HT1080 (cell line): ENCODE measurements around the gene SEL1L. TPM values are rescaled to one million over a fixed set of nuclear protein-coding genes. Genes with fewer than 3 reads are reported as not detected.
"Not testable (repeated sequence)": the region's sequence is repeated elsewhere in the genome, so short reads cannot be mapped to it uniquely, and the experiment has no call there.

ENCODE experiments used
- DNase-seq: peaks from one replicate; pipeline ENCODE4 v3.0.0-alpha.2; 2015; ENCODE audit warnings: low read depth
- total RNA-seq: library from RNA; depleted of rRNA; stranded (reverse); fragments of >200 nt; shearing (Covaris generic); gene quantifications from 2 replicates; pipeline ENCODE4 v1.2.3, GENCODE V29; 2014

The SEL1L gene
- total RNA-seq, 1 experiment from 2014 or later, result 28.3 TPM

DNA sequence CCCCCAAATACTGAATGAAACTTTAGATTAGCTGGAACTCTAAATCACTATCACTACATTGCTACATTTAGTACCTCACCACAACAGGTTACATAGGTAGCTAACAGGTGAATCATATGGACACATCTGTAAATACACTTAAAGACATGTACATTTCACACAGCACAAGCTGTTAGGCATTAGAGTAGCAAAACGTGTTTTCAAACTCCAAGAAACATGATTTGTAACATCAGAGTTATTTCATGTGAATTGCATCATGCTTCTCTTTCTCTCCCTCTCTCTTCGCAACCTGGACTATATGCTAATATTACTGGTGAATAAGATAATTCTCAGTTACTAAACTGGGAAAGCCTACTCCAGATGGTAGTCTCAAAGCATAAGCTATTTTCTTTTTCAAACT lies 4.3 kb downstream of the SEL1L start:
- DNase-seq, result no peak

- no peak for DNase-seq
Measured at GRCh38 chr14:81525129-81525528, 8.5 kb downstream of the SEL1L start.

DNA sequence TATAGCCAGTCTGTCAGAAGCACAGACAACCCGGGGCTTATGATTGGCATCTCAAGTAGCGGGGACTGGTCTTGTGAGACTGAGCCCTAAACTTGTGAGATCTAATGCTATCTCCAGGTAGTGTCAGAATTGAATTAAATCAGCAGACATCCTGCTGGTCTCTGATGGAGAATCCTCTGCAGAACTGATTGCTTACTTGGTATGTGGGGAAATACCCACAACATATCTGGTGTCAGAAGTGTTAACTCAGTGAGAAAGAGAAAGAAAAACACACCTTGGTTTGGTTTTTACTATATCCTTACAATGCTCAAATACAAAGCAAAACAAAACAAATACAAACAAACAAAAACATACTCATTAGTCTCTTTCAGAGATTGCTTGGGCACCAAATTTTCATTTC lies 10.0 kb downstream of the SEL1L start:
- no peak for DNase-seq

GRCh38 chr14:81523016-81523415 lies 10.6 kb downstream of the SEL1L start:
- DNase-seq, result no peak

GRCh38 chr14:81521356-81521755 lies 12.3 kb downstream of the SEL1L start:
- no peak for DNase-seq

DNA sequence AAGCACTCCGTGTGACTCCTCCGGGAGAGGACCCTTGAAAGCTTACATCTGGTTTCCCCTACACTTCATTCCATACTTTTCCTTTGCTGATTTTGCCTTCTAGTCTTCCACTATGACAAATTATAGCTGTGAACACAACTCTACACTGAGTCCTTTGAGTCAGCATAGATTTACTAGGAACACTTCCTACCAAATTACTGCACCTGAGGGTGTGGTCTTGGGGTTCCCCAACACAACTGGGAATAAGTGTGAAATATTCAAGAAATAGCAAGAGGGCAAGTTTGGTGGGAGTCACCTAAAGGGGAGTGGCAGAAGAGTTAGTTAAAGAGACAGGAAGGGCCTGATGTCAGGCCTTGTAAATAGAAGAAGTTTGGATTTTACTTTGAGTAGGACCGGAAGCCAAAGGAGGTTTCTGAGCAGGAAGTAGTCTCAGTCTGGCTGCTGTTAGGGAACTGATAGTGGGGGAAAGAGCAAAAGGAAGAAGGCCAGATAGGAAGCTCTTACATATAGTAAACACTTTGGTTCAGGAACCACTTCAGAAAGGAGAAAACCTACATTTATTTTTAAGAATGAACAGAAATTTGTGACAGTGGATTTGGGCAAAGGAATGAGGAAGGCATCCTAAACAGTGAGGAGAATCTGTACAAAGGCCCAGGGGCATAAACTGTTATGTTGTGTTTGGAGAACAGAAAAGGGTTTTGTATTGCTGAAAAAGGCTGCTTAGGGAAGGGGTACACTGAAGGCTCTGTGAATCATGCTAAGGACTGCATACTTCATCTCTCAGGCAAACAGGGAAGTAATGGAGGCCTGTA lies 14.2 kb downstream of the SEL1L start:
- DNase-seq, result no peak

DNA sequence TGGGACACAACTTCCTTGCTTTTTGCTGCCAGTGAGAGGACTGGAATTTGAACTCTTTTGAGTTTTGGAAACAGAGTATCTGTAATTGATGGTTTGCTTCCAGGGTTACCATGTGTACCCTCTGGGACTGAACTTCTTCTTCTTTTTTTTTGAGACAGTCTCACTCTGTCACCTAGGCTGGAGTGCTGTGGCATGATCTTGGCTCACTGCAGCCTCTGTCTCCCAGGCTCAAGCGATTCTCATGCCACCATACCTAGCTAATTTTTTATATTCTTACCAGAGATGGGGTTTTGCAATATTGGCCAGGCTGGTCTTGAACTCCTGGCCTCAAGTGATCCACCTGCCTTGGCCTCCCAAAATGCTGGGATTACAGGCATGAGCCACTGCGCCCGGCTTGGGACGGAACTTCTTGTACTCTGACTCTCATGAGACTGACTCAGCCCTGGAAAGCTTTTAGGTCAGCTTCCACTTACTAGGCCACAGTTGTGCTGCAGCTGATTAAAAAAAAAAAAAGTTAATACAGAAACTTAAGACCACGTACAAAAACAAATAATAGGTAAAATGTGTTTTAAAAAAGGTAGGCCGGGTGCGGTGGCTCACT lies 15.8 kb downstream of the SEL1L start:
- no peak for DNase-seq

- no peak for DNase-seq
Measured at GRCh38 chr14:81516986-81517797, 16.5 kb downstream of the SEL1L start.

DNA sequence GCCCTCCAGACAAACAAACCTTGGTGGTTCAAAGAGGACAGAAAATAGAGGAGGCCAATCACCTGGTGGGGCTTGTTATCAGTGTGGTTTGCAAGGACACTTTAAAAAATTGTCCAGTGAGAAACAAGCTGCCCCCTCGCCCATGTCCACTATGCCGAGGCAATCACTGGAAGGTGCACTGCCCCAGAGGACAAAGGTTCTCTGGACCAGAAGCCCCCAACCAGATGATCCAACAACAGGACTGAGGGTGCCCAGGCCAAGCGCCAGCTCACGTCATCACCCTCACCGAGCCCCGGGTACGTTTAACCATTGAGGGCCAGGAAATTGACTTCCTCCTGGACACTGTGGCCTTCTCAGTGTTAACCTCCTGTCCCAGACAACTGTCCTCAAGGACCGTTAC lies 17.7 kb downstream of the SEL1L start:
- DNase-seq, result not testable (repeated sequence)

GRCh38 chr14:81512826-81513225 lies 20.8 kb downstream of the SEL1L start:
- not testable (repeated sequence) for DNase-seq

DNA sequence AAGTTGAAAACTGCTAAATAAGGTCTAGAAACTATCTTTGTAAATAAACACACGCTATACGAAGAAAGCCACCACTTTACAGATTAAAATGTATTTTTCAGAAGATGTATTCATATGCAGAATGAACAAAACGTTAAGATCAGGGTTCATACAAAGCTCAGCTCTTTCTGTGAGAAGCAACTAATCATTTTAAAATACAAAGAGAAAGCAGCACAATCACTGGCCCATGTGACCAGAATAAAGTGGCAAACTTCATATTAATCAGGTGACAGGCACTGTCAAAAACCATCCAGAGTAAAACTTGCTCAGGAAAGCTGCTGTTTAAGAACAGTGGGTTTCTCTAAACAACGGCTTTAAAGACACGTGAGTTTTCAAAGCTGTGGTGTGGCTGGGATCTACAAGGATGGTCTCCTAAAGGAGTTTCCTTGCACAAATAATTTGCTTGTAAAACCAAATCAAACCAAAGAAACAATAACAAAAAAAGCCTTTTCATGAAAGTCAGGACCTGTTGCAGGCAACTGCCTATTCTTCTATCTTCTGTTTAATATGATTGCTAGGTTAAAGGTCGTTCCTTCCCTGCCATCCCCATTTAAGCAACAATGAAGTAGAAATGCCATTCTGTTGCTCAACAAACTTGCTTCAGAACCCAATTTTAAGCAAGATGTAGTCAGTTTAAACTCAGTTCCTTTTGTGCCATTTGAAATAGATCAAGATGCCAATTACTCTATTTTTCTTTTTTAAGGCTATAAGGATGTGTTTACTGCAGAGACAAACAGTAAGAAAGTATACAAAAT lies 22.3 kb downstream of the SEL1L start:
- DNase-seq, result no peak

GRCh38 chr14:81509838-81510452 lies 23.7 kb downstream of the SEL1L start:
- no peak for DNase-seq

DNA sequence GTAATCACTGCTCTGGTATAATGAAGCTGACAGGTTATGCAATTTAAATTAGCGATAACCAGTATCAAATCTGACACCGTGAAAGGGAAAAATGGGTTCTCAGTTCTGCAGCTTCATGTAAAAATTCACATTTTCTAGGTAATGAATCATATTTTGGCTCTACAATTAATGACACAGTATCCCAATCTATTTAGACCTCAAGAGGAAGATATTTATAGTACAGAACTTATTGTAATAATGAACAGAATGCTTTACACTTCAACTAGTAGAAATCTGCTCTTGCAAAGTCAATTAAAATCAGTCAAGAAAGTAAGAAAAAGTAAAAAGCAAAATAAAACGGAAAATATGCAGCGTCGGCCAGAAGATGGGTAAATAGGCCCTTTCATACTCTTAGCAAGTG lies 24.3 kb downstream of the SEL1L start:
- no peak for DNase-seq

- DNase-seq, result no peak
Measured at GRCh38 chr14:81506487-81506886, 27.2 kb downstream of the SEL1L start.

DNA sequence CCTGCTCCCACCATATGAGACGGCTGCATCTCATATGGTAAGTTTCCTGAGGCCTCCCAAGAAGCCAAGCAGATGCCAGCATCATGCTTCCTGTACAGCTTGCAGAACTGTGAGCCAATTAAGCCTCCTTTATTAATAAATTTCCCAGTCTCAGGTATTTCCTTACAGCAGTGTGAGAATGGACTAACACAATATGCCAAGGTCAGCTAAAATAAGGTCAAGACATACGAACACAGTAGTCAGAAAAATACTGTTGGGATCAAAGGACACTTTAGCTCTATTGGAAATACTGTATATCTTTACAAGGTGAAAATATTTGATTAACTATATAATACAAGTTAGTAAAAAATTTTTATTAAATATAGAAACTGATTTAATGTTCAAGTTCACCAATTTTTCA lies 28.8 kb downstream of the SEL1L start:
- DNase-seq, result no peak

DNA sequence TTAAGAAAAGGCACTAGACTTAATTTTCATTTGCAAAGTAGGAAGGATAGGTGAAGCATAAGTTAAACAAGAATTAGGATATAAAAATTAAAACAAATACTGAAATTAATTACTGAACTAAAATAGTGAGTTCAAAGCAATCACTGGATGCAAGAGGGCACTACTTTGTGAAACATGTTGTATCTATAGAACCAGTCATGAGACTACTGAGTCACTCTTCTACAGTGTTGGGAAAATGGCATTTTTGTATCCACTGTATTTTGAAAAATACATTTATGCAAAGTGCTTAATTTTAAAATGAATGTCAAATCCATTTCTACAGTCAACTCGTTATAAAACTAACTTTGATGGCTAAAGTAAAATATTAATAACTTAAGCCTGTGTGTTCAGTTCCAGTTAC lies 47.9 kb downstream of the SEL1L start:
- DNase-seq, result no peak

DNA sequence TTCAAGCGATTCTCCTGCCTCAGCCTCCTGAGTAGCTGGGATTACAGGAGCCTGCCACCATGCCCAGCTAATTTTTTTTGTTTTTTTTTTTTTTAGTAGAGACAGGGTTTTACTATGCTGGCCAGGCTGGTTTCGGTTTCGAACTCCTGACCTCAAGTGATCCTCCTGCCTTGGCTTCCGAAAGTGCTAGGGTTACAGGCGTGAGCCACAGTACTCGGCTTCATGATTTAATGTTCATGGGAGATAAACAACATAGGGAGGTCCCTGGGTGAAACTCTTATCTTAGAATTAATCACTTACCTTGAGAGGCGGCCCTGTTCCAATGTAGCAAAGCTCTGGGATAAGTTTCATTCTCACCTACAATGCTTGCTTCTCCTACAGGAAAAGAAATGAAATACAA lies 48.3 kb downstream of the SEL1L start:
- no peak for DNase-seq

- DNase-seq, result no peak
Measured at GRCh38 chr14:81484120-81484519, 49.5 kb downstream of the SEL1L start.

GRCh38 chr14:81480741-81481140 lies 52.9 kb downstream of the SEL1L start:
- DNase-seq, result no peak

GRCh38 chr14:81478446-81478845 lies 55.2 kb downstream of the SEL1L start:
- no peak for DNase-seq

DNA sequence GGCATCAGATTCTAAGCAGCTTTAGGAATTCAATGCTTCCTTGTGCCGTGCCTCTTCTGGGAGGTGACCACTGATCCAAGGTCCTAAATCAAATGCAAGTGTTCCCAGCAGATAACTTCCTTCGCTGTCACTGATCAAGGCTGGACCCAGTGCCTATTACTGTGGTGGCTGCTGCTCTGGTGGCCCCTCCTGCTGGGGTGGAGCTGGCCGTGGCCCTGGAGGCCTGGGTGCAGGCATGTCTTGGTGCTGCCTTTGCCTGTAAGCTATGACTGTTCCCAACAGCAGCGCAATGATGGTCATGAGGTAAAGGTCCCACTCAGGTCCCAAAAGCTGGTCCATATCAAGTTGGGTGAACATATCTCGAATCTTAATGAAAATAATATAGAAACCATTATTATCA lies 56.8 kb downstream of the SEL1L start:
- no peak for DNase-seq
